Naive thymus-derived CD8-positive, alpha-beta T cell (primary cell): Measurements from ENCODE around the gene ACSS2. TPM values are rescaled to one million over a fixed set of nuclear protein-coding genes. Genes with fewer than 3 reads are reported as not detected.

Experiments
- ATAC-seq, 2 donors: fragments of 150-1000 bp; cut with Tn5 transposase in 1 of 2; sonication (Bioruptor Pico), chemical (Tn5 transposase) in 1 of 2; 1 replicate in 1 of 2; 2 replicates in 1 of 2; pipeline ENCODE4 v1.10.0; 2021; ENCODE audit warnings: mild to moderate bottlenecking in 2 of 2, moderate library complexity in 2 of 2
- POLR2A ChIA-PET: fragments of 350-600 bp; sonication (Branson Sonifier 250); formaldehyde crosslinking; loops from one replicate; lab custom pipeline; 2021; ENCODE audit warnings: antibody characterized with exemption; lab: Charles Lee
- DNase-seq, 10 donors: peaks; one replicate each; pipeline versions ENCODE4 v3.0.0 to v3.0.0-alpha.2; 2020 to 2022
- H3K27ac Mint-ChIP-seq, 10 donors: one replicate each; pipeline ENCODE4 v1.8.0; 2020 to 2022; ENCODE audit warnings: mild to moderate bottlenecking in 10 of 10, mixed read lengths in 10 of 10, moderate library complexity in 4 of 10, inconsistent platforms in 1 of 10
- H3K27me3 Mint-ChIP-seq, 5 donors: one replicate each; pipeline ENCODE4 v1.8.0; 2021 to 2022; ENCODE audit warnings: mixed read lengths in 5 of 5
- H3K36me3 Mint-ChIP-seq, 3 donors: one replicate each; pipeline ENCODE4 v1.8.0; 2020 to 2022; ENCODE audit warnings: mixed read lengths in 3 of 3, mild to moderate bottlenecking in 2 of 3, inconsistent platforms in 1 of 3
- H3K4me1 Mint-ChIP-seq, 4 donors: one replicate each; pipeline ENCODE4 v1.8.0; 2021 to 2022; ENCODE audit warnings: mixed read lengths in 4 of 4
- H3K4me3 Mint-ChIP-seq, 10 donors: one replicate each; pipeline ENCODE4 v1.8.0; 2020 to 2022; ENCODE audit warnings: mild to moderate bottlenecking in 10 of 10, mixed read lengths in 10 of 10, moderate library complexity in 6 of 10, inconsistent platforms in 1 of 10
- H3K9me3 Mint-ChIP-seq, 9 donors: one replicate each; pipeline ENCODE4 v1.8.0; 2020 to 2022; ENCODE audit warnings: mixed read lengths in 9 of 9, mild to moderate bottlenecking in 3 of 9, inconsistent platforms in 1 of 9, moderate library complexity in 1 of 9
- polyA plus RNA-seq, 3 donors: library from polyadenylated mRNA; unstranded; fragments of 300-500 nt; fragmentation: Illumina TruSeq; gene quantifications; one replicate each; pipeline ENCODE4 v1.2.3, GENCODE V29; 2021
- total RNA-seq, 8 experiments: library from RNA in 2 of 8; stranded (reverse) in 2 of 8; gene quantifications; one replicate each; pipeline ENCODE4 v1.2.3 and lab custom pipeline; 2021 to 2026

Gene ACSS2
- 10 to 100 TPM; 27.2 to 27.9 TPM for total RNA-seq
- 10 to 100 TPM in 2 of 3 donors, 1 to 10 TPM in 1; 9.1 to 10.9 (median 10.4) TPM for polyA plus RNA-seq
- 9.2 to 28.9 (median 22.3) reads per million in 6 experiments for total RNA-seq (lab: John Stamatoyannopoulos, UW)

- Mint-ChIP-seq H3K36me3 (no peaks in the 10 kb centered on the region), H3K27ac (peak within 1 kb of the TSS; percentile 57 to 93 (median 80)), H3K4me3 (peak within 1 kb of the TSS; percentile 85 to 95 (median 90)), H3K4me1 (peaks cover 38 to 62% (median 54%) of the 10 kb centered on the region in 4 donors), H3K9me3 (no peaks in the 10 kb centered on the region), H3K27me3 (no peaks in the 10 kb centered on the region)
- POLR2A ChIA-PET = interaction anchor here (0.8 to 1.2 kb wide), 3 partner anchors 216 to 1156 kb away, joined by 3 to 4 read pairs (median 3); partner anchors contain the start of genes SCAND1 and TRPC4AP
- ATAC-seq = peak; percentile 69 to 78
- peak in 8 of 10 donors; percentile 89 to 96 (median 93) for DNase-seq
Measured at GRCh38 chr20:34876406-34877282, at the start of gene ACSS2. ACSS2 (plus strand) TSS chr20:34876612; CDS start chr20:34876646, 34 bp downstream.

- Mint-ChIP-seq H3K36me3 (no peaks in the 10 kb centered on the region), H3K9me3 (no peaks in the 10 kb centered on the region), H3K4me1 (peaks cover 8 to 15% (median 14%) of the 10 kb centered on the region in 4 donors), H3K27ac (peak overlapping the region in 1 of 10 donors; percentile 2), H3K4me3 (peak overlapping the region in 1 of 10 donors; percentile 24), H3K27me3 (peaks cover 3 to 11% (median 5%) of the 10 kb centered on the region in 5 donors)
- POLR2A ChIA-PET = no interaction called here
- no peak for DNase-seq
- no peak for ATAC-seq
Measured at GRCh38 chr20:34829191-34829590, 47.2 kb upstream of the ACSS2 start.

- no peaks in the 10 kb centered on the region for H3K36me3 Mint-ChIP-seq
- H3K4me1 Mint-ChIP-seq = peaks cover 0 to 5% (median 2%) of the 10 kb centered on the region in 4 donors
- peaks cover 9 to 15% (median 9%) of the 10 kb centered on the region in 5 donors for H3K27me3 Mint-ChIP-seq
- H3K27ac Mint-ChIP-seq = no peak overlapping the region
- no peak overlapping the region for H3K4me3 Mint-ChIP-seq
- ATAC-seq (no peak), DNase-seq (no peak)
- H3K9me3 Mint-ChIP-seq = no peaks in the 10 kb centered on the region
- POLR2A ChIA-PET = interaction anchor here (0.6 kb wide), 1 partner anchor 122 kb away, joined by 3 read pairs; no protein-coding TSS in a partner anchor
Measured at GRCh38 chr20:34831936-34832335, 44.5 kb upstream of the ACSS2 start.

GRCh38 chr20:34834459-34834893 lies 41.9 kb upstream of the ACSS2 start:
- POLR2A ChIA-PET = interaction anchor here (0.7 kb wide), 1 partner anchor 262 kb away, joined by 6 read pairs; no protein-coding TSS in a partner anchor
- DNase-seq = peak in 3 of 10 donors; percentile 52 to 54 (median 54)

GRCh38 chr20:34842143-34842542 lies 34.3 kb upstream of the ACSS2 start:
- Mint-ChIP-seq H3K4me1 (no peaks in the 10 kb centered on the region), H3K9me3 (no peaks in the 10 kb centered on the region), H3K36me3 (peaks cover 0 to 11% (median 2%) of the 10 kb centered on the region in 3 donors), H3K27ac (peak overlapping the region in 1 of 10 donors; percentile 47), H3K4me3 (no peak overlapping the region), H3K27me3 (peaks cover 0 to 2% (median 0%) of the 10 kb centered on the region in 5 donors)
- DNase-seq = no peak
- POLR2A ChIA-PET = no interaction called here
- ATAC-seq = no peak

More at GRCh38 chr20:34834459-34834893, 41.9 kb upstream of the ACSS2 start:
- ATAC-seq = peak; percentile 29 to 41
- H3K27ac Mint-ChIP-seq = no peak overlapping the region
- H3K27me3 Mint-ChIP-seq = peaks cover 7 to 15% (median 10%) of the 10 kb centered on the region in 5 donors
- no peaks in the 10 kb centered on the region for H3K36me3 Mint-ChIP-seq
- peaks cover 0 to 5% (median 2%) of the 10 kb centered on the region in 4 donors for H3K4me1 Mint-ChIP-seq
- no peak overlapping the region for H3K4me3 Mint-ChIP-seq
- no peaks in the 10 kb centered on the region for H3K9me3 Mint-ChIP-seq

- peaks cover 0 to 2% (median 0%) of the 10 kb centered on the region in 5 donors for H3K27me3 Mint-ChIP-seq
Measured at GRCh38 chr20:34843421-34843820, 33.0 kb upstream of the ACSS2 start.

GRCh38 chr20:34848597-34848996 lies 27.8 kb upstream of the ACSS2 start:
- POLR2A ChIA-PET = interaction anchor here (0.7 kb wide), 1 partner anchor 69 kb away, joined by 3 read pairs; no protein-coding TSS in a partner anchor
- peaks cover 0 to 47% (median 5%) of the 10 kb centered on the region in 3 donors for H3K36me3 Mint-ChIP-seq
- ATAC-seq = no peak
- no peaks in the 10 kb centered on the region for H3K4me1 Mint-ChIP-seq
- H3K27me3 Mint-ChIP-seq = no peaks in the 10 kb centered on the region
- H3K27ac Mint-ChIP-seq = peak overlapping the region in 2 of 10 donors; percentile 62 to 65
- H3K9me3 Mint-ChIP-seq = no peaks in the 10 kb centered on the region
- DNase-seq = no peak
- no peak overlapping the region for H3K4me3 Mint-ChIP-seq

More at GRCh38 chr20:34843421-34843820, 33.0 kb upstream of the ACSS2 start:
- Mint-ChIP-seq H3K4me1 (no peaks in the 10 kb centered on the region), H3K4me3 (no peak overlapping the region), H3K9me3 (no peaks in the 10 kb centered on the region), H3K36me3 (peaks cover 0 to 20% (median 2%) of the 10 kb centered on the region in 3 donors), H3K27ac (peak overlapping the region in 1 of 10 donors; percentile 9)
- ATAC-seq (no peak), DNase-seq (no peak)
- POLR2A ChIA-PET = no interaction called here

- DNase-seq = no peak
- no peak for ATAC-seq
- Mint-ChIP-seq H3K27ac (no peak overlapping the region), H3K4me3 (no peak overlapping the region), H3K4me1 (no peaks in the 10 kb centered on the region), H3K27me3 (no peaks in the 10 kb centered on the region), H3K36me3 (peaks cover 0 to 51% (median 5%) of the 10 kb centered on the region in 3 donors), H3K9me3 (no peaks in the 10 kb centered on the region)
- POLR2A ChIA-PET = no interaction called here
Measured at GRCh38 chr20:34849778-34850177, 26.6 kb upstream of the ACSS2 start.

GRCh38 chr20:34850969-34851368 lies 25.4 kb upstream of the ACSS2 start:
- Mint-ChIP-seq H3K27me3 (no peaks in the 10 kb centered on the region), H3K9me3 (no peaks in the 10 kb centered on the region), H3K4me1 (no peaks in the 10 kb centered on the region), H3K27ac (peak overlapping the region in 1 of 10 donors; percentile 21), H3K4me3 (no peak overlapping the region), H3K36me3 (peaks cover 0 to 57% (median 5%) of the 10 kb centered on the region in 3 donors)
- ATAC-seq = no peak
- DNase-seq = no peak
- POLR2A ChIA-PET = no interaction called here

GRCh38 chr20:34852298-34852697 lies 24.1 kb upstream of the ACSS2 start:
- POLR2A ChIA-PET = no interaction called here
- no peaks in the 10 kb centered on the region for H3K9me3 Mint-ChIP-seq
- no peak overlapping the region for H3K27ac Mint-ChIP-seq
- H3K4me1 Mint-ChIP-seq = no peaks in the 10 kb centered on the region
- H3K36me3 Mint-ChIP-seq = peaks cover 0 to 54% (median 3%) of the 10 kb centered on the region in 3 donors
- ATAC-seq (no peak), DNase-seq (no peak)
- H3K27me3 Mint-ChIP-seq = no peaks in the 10 kb centered on the region
- no peak overlapping the region for H3K4me3 Mint-ChIP-seq

GRCh38 chr20:34859367-34859766 lies 17.0 kb upstream of the ACSS2 start:
- Mint-ChIP-seq H3K9me3 (no peaks in the 10 kb centered on the region), H3K36me3 (peaks cover 0 to 64% (median 5%) of the 10 kb centered on the region in 3 donors), H3K27ac (no peak overlapping the region), H3K27me3 (no peaks in the 10 kb centered on the region), H3K4me1 (peaks cover 0 to 4% (median 1%) of the 10 kb centered on the region in 4 donors), H3K4me3 (no peak overlapping the region)
- DNase-seq = no peak
- no peak for ATAC-seq
- POLR2A ChIA-PET = no interaction called here

GRCh38 chr20:34859826-34860545 lies 16.4 kb upstream of the ACSS2 start:
- Mint-ChIP-seq H3K27ac (no peak overlapping the region), H3K4me3 (no peak overlapping the region), H3K9me3 (no peaks in the 10 kb centered on the region), H3K27me3 (no peaks in the 10 kb centered on the region), H3K36me3 (peaks cover 0 to 59% (median 5%) of the 10 kb centered on the region in 3 donors), H3K4me1 (peaks cover 0 to 5% (median 2%) of the 10 kb centered on the region in 4 donors)
- POLR2A ChIA-PET = no interaction called here
- no peak for DNase-seq
- ATAC-seq = no peak
